HL-60 (cell line): ENCODE data around the gene DPT.
A peak's percentile ranks its signal among the peaks of the same experiment; 100 is the strongest.

Experiments used
- DNase-seq, 2 experiments: peaks; one replicate each; pipeline ENCODE4 v3.0.0-alpha.2; 2010 to 2020; ENCODE audit warnings: low read depth in 1 of 2, low spot score in 1 of 2
- H3K27ac ChIP-seq: fragments of 250-450 bp; sonication (Bioruptor Pico); replicated peaks from 2 replicates; pipeline ENCODE4 v1.5.1; 2020; ENCODE audit warnings: mild to moderate bottlenecking, moderate library complexity
- H3K27me3 ChIP-seq: fragments of 250-450 bp; sonication (Bioruptor Pico); 2 replicates; pipeline ENCODE4 v1.5.1; 2021; ENCODE audit warnings: mild to moderate bottlenecking, moderate library complexity; ENCODE audit not compliant: insufficient read depth, poor library complexity, severe bottlenecking
- H3K4me3 ChIP-seq: replicated peaks from 2 replicates; pipeline ENCODE4 v1.5.1; 2011; ENCODE audit warnings: mild to moderate bottlenecking, control low read depth, low read length; ENCODE audit not compliant: insufficient read depth
- GABPA ChIP-seq: IDR thresholded peaks from 2 replicates; pipeline ENCODE4 v1.6.1; 2012; ENCODE audit warnings: low read depth
- POLR2AphosphoS5 ChIP-seq: IDR thresholded peaks from 2 replicates; pipeline ENCODE4 v1.6.1; 2012; ENCODE audit warnings: low read depth
- SPI1 ChIP-seq: IDR thresholded peaks from 2 replicates; pipeline ENCODE4 v1.6.1; 2012; ENCODE audit warnings: low read depth, mild to moderate bottlenecking, borderline replicate concordance
- TF ChIP-seq, protein P1 (sequence below): IDR thresholded peaks from one replicate; pipeline ENCODE4 v1.5.1; 2011; ENCODE audit warnings: low read length, control low read depth, inconsistent platforms; ENCODE audit not compliant: insufficient read depth
- TF ChIP-seq, protein P2 (sequence below): IDR thresholded peaks from 2 replicates; pipeline ENCODE4 v1.6.1; 2012; ENCODE audit warnings: low read depth; ENCODE audit not compliant: insufficient replicate concordance

DPT gene

DNA sequence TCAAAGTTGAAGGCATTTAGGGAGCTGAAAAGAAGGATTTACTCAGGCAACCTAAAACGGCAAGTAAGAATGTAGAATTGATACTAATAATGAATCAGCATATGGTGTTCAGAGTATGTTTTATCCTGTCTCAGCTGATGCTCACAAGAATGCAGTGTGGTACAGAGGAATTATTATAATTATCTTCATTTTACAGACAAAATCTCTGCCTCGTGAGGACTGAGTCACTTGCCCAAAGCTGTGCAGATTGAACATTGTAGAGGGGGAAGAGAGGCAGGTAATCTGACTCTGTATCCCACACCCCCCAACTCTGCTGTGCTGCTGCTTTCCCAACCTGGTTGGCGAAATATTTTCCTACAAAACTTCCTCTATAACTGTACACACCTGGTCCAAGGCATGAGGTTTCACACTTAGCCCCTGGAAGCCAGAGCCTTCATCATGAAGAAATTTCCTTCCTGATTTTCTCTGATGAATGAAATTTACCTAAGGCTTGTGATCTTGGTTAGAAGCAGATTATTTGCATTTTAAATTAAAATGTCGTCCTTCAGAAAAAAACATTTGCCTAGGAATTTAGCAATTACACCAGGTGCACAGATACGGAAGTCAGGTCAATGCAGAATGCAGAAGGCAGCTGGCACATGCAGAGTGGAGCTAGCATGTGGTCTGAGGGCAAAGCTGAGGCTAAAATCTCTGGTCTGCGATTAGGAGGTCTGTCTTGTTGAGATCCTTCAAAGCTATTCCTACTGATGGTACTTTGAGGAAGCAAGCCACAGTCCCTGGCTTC, 52.8 kb downstream of the DPT start:
- no peak overlapping the region for H3K27ac ChIP-seq
- peak in 1 of 2 experiments; percentile 23 for DNase-seq
- H3K4me3 ChIP-seq, result no peak overlapping the region
- H3K27me3 ChIP-seq, result no peaks in the 10 kb centered on the region
- 0 out of 2 replicates have a peak, but pooled peaks have one; percentile 30 for TF ChIP-seq POLR2AphosphoS5
- TF ChIP-seq, protein P1, sequence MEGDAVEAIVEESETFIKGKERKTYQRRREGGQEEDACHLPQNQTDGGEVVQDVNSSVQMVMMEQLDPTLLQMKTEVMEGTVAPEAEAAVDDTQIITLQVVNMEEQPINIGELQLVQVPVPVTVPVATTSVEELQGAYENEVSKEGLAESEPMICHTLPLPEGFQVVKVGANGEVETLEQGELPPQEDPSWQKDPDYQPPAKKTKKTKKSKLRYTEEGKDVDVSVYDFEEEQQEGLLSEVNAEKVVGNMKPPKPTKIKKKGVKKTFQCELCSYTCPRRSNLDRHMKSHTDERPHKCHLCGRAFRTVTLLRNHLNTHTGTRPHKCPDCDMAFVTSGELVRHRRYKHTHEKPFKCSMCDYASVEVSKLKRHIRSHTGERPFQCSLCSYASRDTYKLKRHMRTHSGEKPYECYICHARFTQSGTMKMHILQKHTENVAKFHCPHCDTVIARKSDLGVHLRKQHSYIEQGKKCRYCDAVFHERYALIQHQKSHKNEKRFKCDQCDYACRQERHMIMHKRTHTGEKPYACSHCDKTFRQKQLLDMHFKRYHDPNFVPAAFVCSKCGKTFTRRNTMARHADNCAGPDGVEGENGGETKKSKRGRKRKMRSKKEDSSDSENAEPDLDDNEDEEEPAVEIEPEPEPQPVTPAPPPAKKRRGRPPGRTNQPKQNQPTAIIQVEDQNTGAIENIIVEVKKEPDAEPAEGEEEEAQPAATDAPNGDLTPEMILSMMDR, result no peak
- peak; percentile 68; the same call in 1 of the 2 replicates for TF ChIP-seq SPI1

DNA sequence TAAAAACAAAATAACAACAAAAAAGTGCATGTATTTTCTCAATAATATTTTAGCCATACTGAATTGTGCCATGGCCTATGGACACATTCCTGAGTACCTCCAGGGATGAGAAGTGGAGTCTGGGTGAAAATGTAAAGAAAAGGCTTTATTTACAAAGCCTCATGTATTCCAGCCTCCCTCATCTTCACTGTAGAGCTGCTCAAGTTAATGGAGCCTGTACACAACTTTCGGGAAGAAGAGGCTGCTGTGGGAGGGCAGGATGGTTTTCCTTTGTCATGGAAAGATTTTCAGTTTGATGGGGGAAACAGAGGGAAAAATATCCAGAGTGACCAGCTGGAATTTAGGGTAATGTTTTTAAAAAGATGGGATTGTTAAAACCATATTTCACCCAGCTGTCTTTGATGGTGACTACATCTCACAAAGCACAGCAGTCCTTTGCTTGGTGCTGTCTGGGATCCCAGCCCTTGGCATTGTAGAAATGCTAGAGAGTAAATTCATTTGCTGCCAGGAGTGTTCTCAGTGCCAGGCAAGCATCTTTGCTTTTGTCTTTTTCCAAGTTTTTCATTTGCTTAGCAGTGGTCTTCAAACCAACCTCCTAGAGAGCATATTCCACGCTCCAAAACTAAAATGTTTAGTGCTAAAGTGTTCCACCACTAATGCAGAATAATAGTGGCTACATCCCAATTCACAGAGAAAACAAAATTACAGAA, 54.9 kb downstream of the DPT start:
- H3K27ac ChIP-seq, result no peak overlapping the region
- TF ChIP-seq, protein P2, sequence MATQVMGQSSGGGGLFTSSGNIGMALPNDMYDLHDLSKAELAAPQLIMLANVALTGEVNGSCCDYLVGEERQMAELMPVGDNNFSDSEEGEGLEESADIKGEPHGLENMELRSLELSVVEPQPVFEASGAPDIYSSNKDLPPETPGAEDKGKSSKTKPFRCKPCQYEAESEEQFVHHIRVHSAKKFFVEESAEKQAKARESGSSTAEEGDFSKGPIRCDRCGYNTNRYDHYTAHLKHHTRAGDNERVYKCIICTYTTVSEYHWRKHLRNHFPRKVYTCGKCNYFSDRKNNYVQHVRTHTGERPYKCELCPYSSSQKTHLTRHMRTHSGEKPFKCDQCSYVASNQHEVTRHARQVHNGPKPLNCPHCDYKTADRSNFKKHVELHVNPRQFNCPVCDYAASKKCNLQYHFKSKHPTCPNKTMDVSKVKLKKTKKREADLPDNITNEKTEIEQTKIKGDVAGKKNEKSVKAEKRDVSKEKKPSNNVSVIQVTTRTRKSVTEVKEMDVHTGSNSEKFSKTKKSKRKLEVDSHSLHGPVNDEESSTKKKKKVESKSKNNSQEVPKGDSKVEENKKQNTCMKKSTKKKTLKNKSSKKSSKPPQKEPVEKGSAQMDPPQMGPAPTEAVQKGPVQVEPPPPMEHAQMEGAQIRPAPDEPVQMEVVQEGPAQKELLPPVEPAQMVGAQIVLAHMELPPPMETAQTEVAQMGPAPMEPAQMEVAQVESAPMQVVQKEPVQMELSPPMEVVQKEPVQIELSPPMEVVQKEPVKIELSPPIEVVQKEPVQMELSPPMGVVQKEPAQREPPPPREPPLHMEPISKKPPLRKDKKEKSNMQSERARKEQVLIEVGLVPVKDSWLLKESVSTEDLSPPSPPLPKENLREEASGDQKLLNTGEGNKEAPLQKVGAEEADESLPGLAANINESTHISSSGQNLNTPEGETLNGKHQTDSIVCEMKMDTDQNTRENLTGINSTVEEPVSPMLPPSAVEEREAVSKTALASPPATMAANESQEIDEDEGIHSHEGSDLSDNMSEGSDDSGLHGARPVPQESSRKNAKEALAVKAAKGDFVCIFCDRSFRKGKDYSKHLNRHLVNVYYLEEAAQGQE, result no peak
- no peak for TF ChIP-seq SPI1
- no peak for TF ChIP-seq GABPA
- TF ChIP-seq POLR2AphosphoS5, result no peak
- TF ChIP-seq, protein P1, result no peak
- no peak for DNase-seq

DNA sequence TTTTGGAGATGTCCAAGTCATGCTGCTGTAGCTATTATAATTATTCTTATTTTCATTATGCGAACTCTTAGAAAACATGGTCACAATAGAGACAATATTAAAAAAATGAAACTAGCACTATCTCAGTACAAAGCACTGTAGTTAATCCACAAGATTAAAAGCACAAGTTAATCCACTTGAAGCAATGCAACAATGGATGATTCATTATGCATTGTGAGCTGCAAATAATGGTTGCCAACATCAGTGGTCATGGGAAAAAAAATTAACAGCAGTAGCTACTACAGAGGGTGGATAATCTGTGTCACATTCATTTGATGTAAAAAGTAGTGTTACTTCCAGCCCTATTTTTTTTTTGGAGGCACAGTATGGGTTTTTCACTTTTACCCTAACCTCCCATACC, 56.7 kb downstream of the DPT start:
- no peak overlapping the region for H3K27ac ChIP-seq
- TF ChIP-seq GABPA, result no peak
- TF ChIP-seq, protein P2, result no peak
- TF ChIP-seq, protein P1, result no peak
- no peak for TF ChIP-seq POLR2AphosphoS5
- no peak for TF ChIP-seq SPI1

More for the DNA sequence above, 54.9 kb downstream of the DPT start:
- Histone ChIP-seq H3K27me3 (no peaks in the 10 kb centered on the region), H3K4me3 (no peak overlapping the region)

More for the DNA sequence above, 56.7 kb downstream of the DPT start:
- no peak overlapping the region for H3K4me3 ChIP-seq
- no peaks in the 10 kb centered on the region for H3K27me3 ChIP-seq
- DNase-seq, result no peak
